Hepatic stellate cell (primary cell): Measurements from ENCODE around the gene GRM1.

Source experiments
- DNase-seq: peaks from one replicate; pipeline ENCODE4 v3.0.0; 2011; ENCODE audit warnings: low spot score

Gene GRM1

DNA sequence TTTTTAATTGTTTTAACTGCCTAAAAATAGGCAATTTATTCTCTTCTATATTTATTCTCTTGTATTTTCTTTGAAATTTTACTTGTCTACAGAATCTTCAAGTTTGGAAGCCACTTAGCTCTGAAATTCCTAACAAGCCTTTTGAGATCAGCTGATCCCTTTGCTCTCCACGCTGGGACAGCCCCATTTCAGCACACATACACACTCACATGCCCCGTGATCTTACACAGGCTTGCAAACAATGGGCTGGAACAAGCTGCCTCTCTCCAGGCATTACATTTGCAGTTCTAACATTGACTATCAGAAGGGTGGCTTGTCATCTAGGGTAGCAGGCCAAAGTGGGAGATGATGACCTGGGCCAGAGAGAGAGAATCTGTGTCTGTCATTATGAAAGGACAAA is 452.7 kb downstream of the GRM1 start:
- no peak for DNase-seq

DNA sequence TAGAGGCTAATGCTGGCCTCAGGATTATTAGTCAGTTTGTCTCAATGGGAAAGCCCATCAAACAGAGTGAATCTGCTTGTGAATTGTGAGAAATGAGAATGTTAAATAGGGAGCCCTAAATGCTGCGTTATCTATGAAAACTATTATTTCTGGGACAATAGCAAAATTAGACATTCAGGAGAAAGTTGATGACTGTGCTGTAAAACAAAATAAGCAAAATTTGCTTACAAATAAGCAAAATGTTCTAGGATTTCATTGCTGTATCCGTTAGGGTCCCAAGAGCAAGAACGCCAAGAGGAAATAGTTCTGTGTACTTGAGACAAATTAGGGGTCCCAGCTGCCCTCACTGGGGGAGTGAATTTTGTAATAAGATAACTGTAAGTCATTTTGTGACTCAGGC is 455.5 kb downstream of the GRM1 start:
- no peak for DNase-seq
